Measurements from ENCODE around the gene SNAP29. TPM values are rescaled to one million over a fixed set of nuclear protein-coding genes. Genes with fewer than 3 reads are reported as not detected.
"Not testable (repeated sequence)": the region's sequence is repeated elsewhere in the genome, so short reads cannot be mapped to it uniquely, and the experiment has no call there.

SNAP29 gene
- total and polyA plus RNA-seq, 4 donors, result 10.5 to 26.2 (median 16.3) TPM

DNA sequence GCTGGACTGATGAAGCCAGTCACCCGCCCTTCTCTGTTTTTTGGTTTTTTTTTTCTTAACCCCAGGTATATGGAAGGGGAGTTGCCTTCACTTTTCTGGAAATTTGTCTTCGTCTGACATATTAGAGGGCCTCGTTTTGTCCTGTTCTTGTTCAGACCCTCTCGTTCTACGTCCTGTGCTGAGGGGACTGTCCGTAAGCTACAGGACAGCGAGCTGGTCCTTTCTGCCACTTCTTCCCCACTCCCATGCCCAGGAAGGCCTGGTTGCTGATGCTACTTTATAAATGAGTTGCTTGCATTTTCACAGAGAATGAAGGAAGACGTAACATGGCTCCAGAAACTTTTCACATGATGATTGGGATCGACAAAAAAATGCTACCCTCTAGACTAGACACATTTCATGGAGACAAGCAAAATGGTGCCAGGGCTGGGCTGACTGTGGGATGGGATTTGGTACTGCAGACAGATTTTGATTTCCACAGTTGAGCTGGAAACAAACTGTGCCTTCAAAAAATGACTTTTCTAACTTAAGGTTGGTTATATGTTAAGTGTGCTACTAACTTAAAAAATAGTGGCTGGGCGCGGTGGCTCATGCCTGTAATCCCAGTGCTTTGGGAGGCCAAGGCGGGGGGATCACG lies 31.2 kb downstream of the SNAP29 start:
- H3K27me3 ChIP-seq (ENCODE audit: control insufficient read depth in 4 of 4, insufficient read depth in 4 of 4, low read length in 3 of 4), result no peaks in the 10 kb centered on the region
- peaks cover 5 to 18% (median 12%) of the 10 kb centered on the region in 4 donors for H3K36me3 ChIP-seq (ENCODE audit: control insufficient read depth in 4 of 4, insufficient read depth in 3 of 4, low read depth in 1 of 4, low read length in 3 of 4)
- whole genome bisulfite sequencing, result 97% methylated on average over 13 of the region's 13 CpGs
- TF ChIP-seq SP1 (IDR thresholded peaks at IDR 0.05) (no peak), FOXA2 (IDR thresholded peaks at IDR 0.05) (no peak), HNF4A (conservative IDR thresholded peaks at IDR 0.05) (no peak), FOXA1 (IDR thresholded peaks at IDR 0.05) (no peak), YY1 (IDR thresholded peaks at IDR 0.05) (no peak), NR2F2 (IDR thresholded peaks at IDR 0.05) (no peak), HNF4G (IDR thresholded peaks at IDR 0.05) (no peak)
- TF ChIP-seq, protein P1, sequence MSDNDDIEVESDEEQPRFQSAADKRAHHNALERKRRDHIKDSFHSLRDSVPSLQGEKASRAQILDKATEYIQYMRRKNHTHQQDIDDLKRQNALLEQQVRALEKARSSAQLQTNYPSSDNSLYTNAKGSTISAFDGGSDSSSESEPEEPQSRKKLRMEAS (IDR thresholded peaks at IDR 0.05), result no peak
- TF ChIP-seq, protein P2, sequence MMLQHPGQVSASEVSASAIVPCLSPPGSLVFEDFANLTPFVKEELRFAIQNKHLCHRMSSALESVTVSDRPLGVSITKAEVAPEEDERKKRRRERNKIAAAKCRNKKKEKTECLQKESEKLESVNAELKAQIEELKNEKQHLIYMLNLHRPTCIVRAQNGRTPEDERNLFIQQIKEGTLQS (IDR thresholded peaks at IDR 0.05), result no peak
- TF ChIP-seq, protein P3, sequence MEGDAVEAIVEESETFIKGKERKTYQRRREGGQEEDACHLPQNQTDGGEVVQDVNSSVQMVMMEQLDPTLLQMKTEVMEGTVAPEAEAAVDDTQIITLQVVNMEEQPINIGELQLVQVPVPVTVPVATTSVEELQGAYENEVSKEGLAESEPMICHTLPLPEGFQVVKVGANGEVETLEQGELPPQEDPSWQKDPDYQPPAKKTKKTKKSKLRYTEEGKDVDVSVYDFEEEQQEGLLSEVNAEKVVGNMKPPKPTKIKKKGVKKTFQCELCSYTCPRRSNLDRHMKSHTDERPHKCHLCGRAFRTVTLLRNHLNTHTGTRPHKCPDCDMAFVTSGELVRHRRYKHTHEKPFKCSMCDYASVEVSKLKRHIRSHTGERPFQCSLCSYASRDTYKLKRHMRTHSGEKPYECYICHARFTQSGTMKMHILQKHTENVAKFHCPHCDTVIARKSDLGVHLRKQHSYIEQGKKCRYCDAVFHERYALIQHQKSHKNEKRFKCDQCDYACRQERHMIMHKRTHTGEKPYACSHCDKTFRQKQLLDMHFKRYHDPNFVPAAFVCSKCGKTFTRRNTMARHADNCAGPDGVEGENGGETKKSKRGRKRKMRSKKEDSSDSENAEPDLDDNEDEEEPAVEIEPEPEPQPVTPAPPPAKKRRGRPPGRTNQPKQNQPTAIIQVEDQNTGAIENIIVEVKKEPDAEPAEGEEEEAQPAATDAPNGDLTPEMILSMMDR (IDR thresholded peaks at IDR 0.05; ENCODE audit: low read depth, low read length, missing input control), result no peak
- peak overlapping the region in 1 of 2 donors; percentile 71 for H3K27ac ChIP-seq (ENCODE audit: low read depth in 1 of 2, low read length in 2 of 2)
- no peak overlapping the region for H3K4me3 ChIP-seq (ENCODE audit: low read depth in 1 of 3, low read length in 3 of 3)
- no peak for DNase-seq (ENCODE audit: low spot score)
- H3K4me1 ChIP-seq (ENCODE audit: control insufficient read depth in 4 of 4, insufficient read depth in 4 of 4, low read length in 3 of 4), result peaks cover 6 to 26% (median 25%) of the 10 kb centered on the region in 4 donors
- no peak overlapping the region for H3K9ac ChIP-seq (ENCODE audit: low read depth in 1 of 2, low read length in 2 of 2)
- no peaks in the 10 kb centered on the region for H3K9me3 ChIP-seq (ENCODE audit: control insufficient read depth in 4 of 4, low read length in 3 of 4)

DNA sequence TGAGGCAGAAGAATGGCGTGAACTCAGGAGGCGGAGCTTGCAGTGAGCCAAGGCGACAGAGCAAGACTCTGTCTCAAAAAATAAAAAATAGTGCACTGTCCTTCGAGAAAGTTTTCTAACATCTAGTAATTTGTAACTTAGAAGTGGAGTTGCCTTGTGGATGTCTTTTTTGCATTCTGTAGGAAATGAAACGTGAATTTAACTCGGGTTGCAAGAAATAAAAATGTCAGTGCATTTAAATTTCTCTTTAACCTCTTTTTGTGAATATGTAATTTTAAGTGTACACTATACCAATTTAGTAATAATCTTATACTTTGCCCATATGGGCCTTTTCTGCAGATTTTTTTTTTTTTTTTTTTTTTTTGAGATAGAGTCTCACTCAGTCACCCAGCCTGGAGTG lies 32.2 kb downstream of the SNAP29 start:
- Histone ChIP-seq H3K4me1 (ENCODE audit: control insufficient read depth in 4 of 4, insufficient read depth in 4 of 4, low read length in 3 of 4) (peaks cover 4 to 19% (median 18%) of the 10 kb centered on the region in 4 donors), H3K9ac (ENCODE audit: low read depth in 1 of 2, low read length in 2 of 2) (no peak overlapping the region), H3K27ac (ENCODE audit: low read depth in 1 of 2, low read length in 2 of 2) (no peak overlapping the region), H3K36me3 (ENCODE audit: control insufficient read depth in 4 of 4, insufficient read depth in 3 of 4, low read depth in 1 of 4, low read length in 3 of 4) (peaks cover 5 to 18% (median 12%) of the 10 kb centered on the region in 4 donors), H3K27me3 (ENCODE audit: control insufficient read depth in 4 of 4, insufficient read depth in 4 of 4, low read length in 3 of 4) (no peaks in the 10 kb centered on the region), H3K9me3 (ENCODE audit: control insufficient read depth in 4 of 4, low read length in 3 of 4) (no peaks in the 10 kb centered on the region), H3K4me3 (ENCODE audit: low read depth in 1 of 3, low read length in 3 of 3) (no peak overlapping the region)
- no peak for DNase-seq (ENCODE audit: low spot score)
- no peak for TF ChIP-seq FOXA2 (IDR thresholded peaks at IDR 0.05)
- 98% methylated on average over 6 of the region's 6 CpGs for WGBS

DNA sequence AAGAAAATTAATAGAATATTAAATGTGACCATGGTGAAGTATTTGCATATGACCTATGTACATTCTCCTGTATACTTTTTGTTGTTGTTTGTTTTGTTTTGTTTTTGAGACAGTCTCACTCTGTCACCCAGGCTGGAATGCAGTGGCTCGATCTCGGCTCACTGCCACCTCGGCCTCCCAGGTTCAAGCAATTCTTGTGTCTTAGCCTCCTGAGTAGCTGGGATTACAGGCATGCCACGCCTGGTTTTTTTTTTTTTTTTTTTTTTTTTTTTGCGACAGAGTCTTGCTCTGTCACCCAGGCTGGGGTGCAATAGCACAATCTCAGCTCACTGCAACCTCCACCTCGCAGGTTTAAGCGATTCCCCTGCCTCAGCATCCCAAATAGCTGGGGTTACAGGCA lies 38.9 kb downstream of the SNAP29 start:
- not testable (repeated sequence) for H3K36me3 ChIP-seq (ENCODE audit: control insufficient read depth in 4 of 4, insufficient read depth in 3 of 4, low read depth in 1 of 4, low read length in 3 of 4); DNase-seq (ENCODE audit: low spot score); H3K4me3 ChIP-seq (ENCODE audit: low read depth in 1 of 3, low read length in 3 of 3); H3K4me1 ChIP-seq (ENCODE audit: control insufficient read depth in 4 of 4, insufficient read depth in 4 of 4, low read length in 3 of 4); H3K27ac ChIP-seq (ENCODE audit: low read depth in 1 of 2, low read length in 2 of 2); H3K9me3 ChIP-seq (ENCODE audit: control insufficient read depth in 4 of 4, low read length in 3 of 4); H3K27me3 ChIP-seq (ENCODE audit: control insufficient read depth in 4 of 4, insufficient read depth in 4 of 4, low read length in 3 of 4); H3K9ac ChIP-seq (ENCODE audit: low read depth in 1 of 2, low read length in 2 of 2)
- WGBS, result 94% methylated on average over 7 of the region's 7 CpGs

DNA sequence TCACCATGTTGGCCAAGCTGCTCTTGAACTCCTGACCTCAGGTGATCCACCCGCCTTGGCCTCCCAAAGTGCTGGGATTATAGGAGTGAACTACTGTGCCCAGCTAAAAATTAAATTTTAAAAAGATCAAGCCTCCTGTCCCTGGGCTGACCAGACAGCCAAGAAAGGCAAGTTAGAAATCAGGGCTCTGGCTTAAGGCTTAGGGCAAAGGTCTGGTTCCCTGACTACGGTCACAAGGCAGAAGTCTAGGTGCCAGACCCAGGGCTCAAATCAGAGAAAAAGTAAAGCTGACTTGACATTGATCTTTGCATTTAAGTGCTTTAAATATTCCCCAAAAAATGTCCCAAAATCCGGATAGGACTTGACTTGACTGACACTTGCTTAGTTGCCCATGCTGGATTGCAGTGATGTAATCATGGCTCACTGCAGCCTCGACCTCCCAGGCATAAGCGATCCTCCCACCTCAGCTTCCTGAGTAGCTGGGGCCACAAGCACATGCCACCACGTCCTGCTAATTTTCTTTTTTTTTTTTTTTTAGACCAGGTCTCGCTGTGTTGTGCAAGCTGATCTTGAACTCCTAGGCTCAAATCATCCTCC lies 41.1 kb downstream of the SNAP29 start:
- DNase-seq (ENCODE audit: low spot score), result no peak

DNA sequence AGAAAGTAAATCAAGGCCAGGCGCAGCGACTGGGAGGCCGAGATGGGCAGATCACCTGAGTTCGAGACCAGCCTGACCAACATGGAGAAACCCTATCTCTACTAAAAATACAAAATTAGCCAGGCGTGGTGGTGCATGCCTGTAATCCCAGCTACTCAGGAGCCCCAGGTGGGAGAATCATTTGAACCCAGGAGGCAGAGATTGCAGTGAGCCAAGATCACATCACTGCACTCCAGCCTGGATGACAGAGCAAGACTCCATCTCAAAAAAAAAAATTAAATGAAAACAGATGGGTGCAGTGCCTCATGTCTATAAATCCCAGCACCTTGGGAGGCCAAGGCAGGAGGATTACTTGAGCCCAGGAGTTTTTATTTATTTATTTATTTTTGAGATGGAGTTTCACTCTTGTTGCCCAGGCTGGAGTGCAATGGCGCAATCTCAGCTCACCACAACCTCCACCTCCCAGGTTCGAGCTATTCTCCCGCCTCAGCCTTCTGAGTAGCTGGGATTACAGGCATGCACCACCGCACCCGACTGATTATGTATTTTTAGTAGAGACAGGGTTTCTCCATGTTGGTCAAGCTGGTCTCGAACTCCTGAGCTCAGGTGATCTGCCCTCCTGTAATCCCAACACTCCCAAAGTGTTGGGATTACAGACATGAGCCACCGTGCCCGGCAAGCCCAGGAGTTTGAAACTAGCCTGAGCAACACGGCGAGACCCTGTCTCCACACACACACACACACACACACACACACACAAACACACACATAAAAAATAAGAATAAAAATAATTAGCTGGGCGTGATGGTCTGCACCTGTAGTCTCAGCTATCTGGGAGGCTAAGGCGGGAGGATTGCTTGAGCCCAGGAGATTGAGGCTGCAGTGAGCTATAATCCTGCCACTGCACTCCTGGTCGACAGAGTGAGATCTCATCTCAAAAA lies 42.6 kb downstream of the SNAP29 start:
- not testable (repeated sequence) for H3K4me3 ChIP-seq (ENCODE audit: low read depth in 1 of 3, low read length in 3 of 3); H3K27ac ChIP-seq (ENCODE audit: low read depth in 1 of 2, low read length in 2 of 2); H3K27me3 ChIP-seq (ENCODE audit: control insufficient read depth in 4 of 4, insufficient read depth in 4 of 4, low read length in 3 of 4); DNase-seq (ENCODE audit: low spot score); H3K9ac ChIP-seq (ENCODE audit: low read depth in 1 of 2, low read length in 2 of 2); H3K36me3 ChIP-seq (ENCODE audit: control insufficient read depth in 4 of 4, insufficient read depth in 3 of 4, low read depth in 1 of 4, low read length in 3 of 4); H3K9me3 ChIP-seq (ENCODE audit: control insufficient read depth in 4 of 4, low read length in 3 of 4)
- 92% methylated on average over 18 of the region's 18 CpGs for WGBS
- peaks cover 3 to 21% (median 11%) of the 10 kb centered on the region in 4 donors for H3K4me1 ChIP-seq (ENCODE audit: control insufficient read depth in 4 of 4, insufficient read depth in 4 of 4, low read length in 3 of 4)

More for the DNA sequence above, 41.1 kb downstream of the SNAP29 start:
- Histone ChIP-seq H3K27me3 (ENCODE audit: control insufficient read depth in 4 of 4, insufficient read depth in 4 of 4, low read length in 3 of 4) (no peaks in the 10 kb centered on the region), H3K36me3 (ENCODE audit: control insufficient read depth in 4 of 4, insufficient read depth in 3 of 4, low read depth in 1 of 4, low read length in 3 of 4) (no peaks in the 10 kb centered on the region), H3K9me3 (ENCODE audit: control insufficient read depth in 4 of 4, low read length in 3 of 4) (no peaks in the 10 kb centered on the region), H3K9ac (ENCODE audit: low read depth in 1 of 2, low read length in 2 of 2) (no peak overlapping the region), H3K4me3 (ENCODE audit: low read depth in 1 of 3, low read length in 3 of 3) (no peak overlapping the region), H3K4me1 (ENCODE audit: control insufficient read depth in 4 of 4, insufficient read depth in 4 of 4, low read length in 3 of 4) (peaks cover 3 to 16% (median 9%) of the 10 kb centered on the region in 4 donors), H3K27ac (ENCODE audit: low read depth in 1 of 2, low read length in 2 of 2) (no peak overlapping the region)
- WGBS, result 58% methylated on average over 7 of the region's 7 CpGs
- TF ChIP-seq, protein P1 (IDR thresholded peaks at IDR 0.05), result no peak
- peak; percentile 10 to 11 for TF ChIP-seq HNF4A (conservative IDR thresholded peaks at IDR 0.05)

Measured in liver (tissue), 9 donors.